HCT116 (cell line): ENCODE results near the gene CDC42SE2. TPM values are rescaled to one million over a fixed set of nuclear protein-coding genes. Genes with fewer than 3 reads are reported as not detected.

Experiments used
- ATAC-seq: fragments of 200-7000 bp; cut with Tn5 transposase; 2 replicates; pipeline ENCODE4 v1.9.1; 2020; ENCODE audit warnings: mild to moderate bottlenecking, moderate library complexity
- BruUV-seq: library from RNA; stranded (reverse); fragments of 400-500 nt; replicated peaks from 2 replicates; lab custom pipeline; 2021; lab: Mats Ljungman, UMichigan
- CTCF ChIA-PET: fragments of 300-600 bp; sonication (Branson Sonifier 250); formaldehyde crosslinking; loops from one replicate; lab custom pipeline; 2021; ENCODE audit warnings: antibody characterized with exemption; lab: Charles Lee
- POLR2A ChIA-PET: fragments of 300-600, 350-600 bp; sonication (Branson Sonifier 250); formaldehyde crosslinking; loops from one replicate; lab custom pipeline; 2021; ENCODE audit warnings: antibody characterized with exemption; lab: Charles Lee
- RAD21 ChIA-PET, 2 experiments: fragments of 300-600 bp; sonication (Branson Sonifier 250); formaldehyde crosslinking; loops; one replicate each; lab custom pipeline; 2023; ENCODE audit warnings: low total read pairs in 2 of 2; ENCODE audit not compliant: uncharacterized antibody in 2 of 2, unreplicated experiment in 2 of 2, low non-redundant PET in 1 of 2; lab: Charles Lee
- DNase-seq: peaks from one replicate; pipeline ENCODE4 v3.0.0-alpha.2; 2010; ENCODE audit warnings: low read depth, low spot score
- H2AFZ ChIP-seq: fragments of 200-600 bp; shearing (Covaris generic), sonication (generic); 2 replicates; pipeline ENCODE4 v1.6.1; 2017; ENCODE audit warnings: low read depth, mixed run types, mixed read lengths, antibody characterized with exemption, low read length; ENCODE audit not compliant: poor library complexity, severe bottlenecking
- H3K27ac ChIP-seq: 2 replicates; pipeline ENCODE4 v1.5.1; 2012; ENCODE audit warnings: low read depth, low read length
- H3K27me3 ChIP-seq: fragments of 200-600 bp; sonication (generic); 2 replicates; pipeline ENCODE4 v1.6.1; 2016; ENCODE audit warnings: mixed run types, low read length, mixed read lengths; ENCODE audit not compliant: insufficient read depth
- H3K36me3 ChIP-seq, 2 experiments: fragments of 200-500 bp in 1 of 2; fragments of 200-600 bp in 1 of 2; sonication (Bioruptor generic) in 1 of 2; sonication (generic) in 1 of 2; 2 replicates each; pipeline versions ENCODE4 v1.5.1 to v1.6.1; 2014 to 2016; ENCODE audit warnings: low read length in 2 of 2, inconsistent platforms in 1 of 2, mixed read lengths in 1 of 2, mixed run types in 1 of 2; ENCODE audit not compliant: insufficient read depth in 2 of 2, control insufficient read depth in 1 of 2
- H3K4me1 ChIP-seq, 2 experiments: fragments of 200-600 bp in 1 of 2; sonication (generic) in 1 of 2; 2 replicates each; pipeline versions ENCODE4 v1.5.1 to v1.6.1; 2012 to 2017; ENCODE audit warnings: low read length in 2 of 2, inconsistent platforms in 1 of 2, mild to moderate bottlenecking in 1 of 2, mixed read lengths in 1 of 2, mixed run types in 1 of 2, moderate library complexity in 1 of 2; ENCODE audit not compliant: insufficient read depth in 2 of 2, control insufficient read depth in 1 of 2
- H3K4me2 ChIP-seq: fragments of 200-600 bp; sonication (generic); 2 replicates; pipeline ENCODE4 v1.6.1; 2017; ENCODE audit warnings: mixed run types, low read length, mixed read lengths
- H3K4me3 ChIP-seq, 2 experiments: fragments of 200-600 bp in 1 of 2; sonication (generic) in 1 of 2; replicated peaks in 1 of 2; 2 replicates each; pipeline ENCODE4 v1.5.1; 2011 to 2016; ENCODE audit warnings: low read length in 2 of 2, control low read depth in 1 of 2, low read depth in 1 of 2, mild to moderate bottlenecking in 1 of 2, mixed read lengths in 1 of 2, mixed run types in 1 of 2
- H3K79me2 ChIP-seq: fragments of 200-600 bp; sonication (generic); 2 replicates; pipeline ENCODE4 v1.6.1; 2017; ENCODE audit warnings: mild to moderate bottlenecking, mixed run types, low read length, moderate library complexity, mixed read lengths; ENCODE audit not compliant: insufficient read depth
- H3K9ac ChIP-seq: fragments of 200-600 bp; sonication (generic); 2 replicates; pipeline ENCODE4 v1.6.1; 2016; ENCODE audit warnings: low read length, mixed read lengths
- H3K9me2 ChIP-seq: fragments of 200-600 bp; sonication (generic), shearing (Covaris generic); 2 replicates; pipeline ENCODE4 v1.6.1; 2017; ENCODE audit warnings: mixed run types, mild to moderate bottlenecking, moderate library complexity; ENCODE audit not compliant: insufficient read depth
- H3K9me3 ChIP-seq, 2 experiments: fragments of 200-500 bp in 1 of 2; fragments of 200-600 bp in 1 of 2; sonication (Bioruptor generic) in 1 of 2; sonication (generic) in 1 of 2; 2 replicates each; pipeline ENCODE4 v1.6.1; 2014 to 2017; ENCODE audit warnings: low read length in 2 of 2, mixed read lengths in 2 of 2, inconsistent platforms in 1 of 2, low read depth in 1 of 2, mild to moderate bottlenecking in 1 of 2, mixed run types in 1 of 2, moderate library complexity in 1 of 2; ENCODE audit not compliant: control insufficient read depth in 1 of 2, insufficient read depth in 1 of 2
- H4K20me1 ChIP-seq: fragments of 200-600 bp; sonication (generic), shearing (Covaris generic); 2 replicates; pipeline ENCODE4 v1.6.1; 2017; ENCODE audit warnings: mixed run types, mild to moderate bottlenecking, moderate library complexity; ENCODE audit not compliant: insufficient read depth
- ATF3 ChIP-seq: IDR thresholded peaks from 2 replicates; pipeline ENCODE4 v1.6.1; 2012
- CBX3 ChIP-seq: IDR thresholded peaks from 2 replicates; pipeline ENCODE4 v1.6.1; 2012; ENCODE audit warnings: low read depth
- CEBPB ChIP-seq: IDR thresholded peaks from 2 replicates; pipeline ENCODE4 v1.6.1; 2012; ENCODE audit warnings: low read depth
- CTCF ChIP-seq, 3 experiments: fragments of 200-600 bp in 1 of 3; sonication (generic) in 1 of 3; IDR thresholded peaks in 2 of 3; conservative IDR thresholded peaks in 1 of 3; 2 replicates each; pipeline ENCODE4 v1.5.1; 2012 to 2017; ENCODE audit warnings: low read depth in 2 of 3, low read length in 2 of 3, antibody characterized with exemption in 1 of 3, borderline replicate concordance in 1 of 3, control low read depth in 1 of 3, mild to moderate bottlenecking in 1 of 3, mixed read lengths in 1 of 3, mixed run types in 1 of 3, moderate library complexity in 1 of 3; ENCODE audit not compliant: insufficient read depth in 1 of 3
- EGR1 ChIP-seq: IDR thresholded peaks from 2 replicates; pipeline ENCODE4 v1.6.1; 2012; ENCODE audit warnings: low read depth
- FOSL1 ChIP-seq: IDR thresholded peaks from 2 replicates; pipeline ENCODE4 v1.6.1; 2012; ENCODE audit warnings: low read depth
- MAX ChIP-seq: IDR thresholded peaks from 2 replicates; pipeline ENCODE4 v1.6.1; 2012
- REST ChIP-seq: IDR thresholded peaks from 2 replicates; pipeline ENCODE4 v1.6.1; 2012; ENCODE audit warnings: low read depth
- SP1 ChIP-seq: IDR thresholded peaks from 2 replicates; pipeline ENCODE4 v1.6.1; 2012; ENCODE audit warnings: low read depth
- YY1 ChIP-seq: IDR thresholded peaks from 2 replicates; pipeline ENCODE4 v1.6.1; 2011; ENCODE audit warnings: low read length, low read depth, moderate library complexity, mild to moderate bottlenecking; ENCODE audit not compliant: insufficient replicate concordance; ENCODE audit errors: extremely low read depth
- ZBTB33 ChIP-seq: IDR thresholded peaks from 2 replicates; pipeline ENCODE4 v1.6.1; 2011; ENCODE audit warnings: mild to moderate bottlenecking, low read length, moderate library complexity; ENCODE audit not compliant: insufficient replicate concordance; ENCODE audit errors: extremely low read depth
- ZFX ChIP-seq: fragments of 450-650 bp; IDR thresholded peaks from 2 replicates; pipeline ENCODE4 v1.6.1; 2017
- ZNF274 ChIP-seq: fragments of 200-500 bp; sonication (Bioruptor generic); IDR thresholded peaks from 2 replicates; pipeline ENCODE4 v1.6.1; 2014; ENCODE audit warnings: mild to moderate bottlenecking, low read depth, low read length, inconsistent platforms
- intact Hi-C: fragments of 100-400 bp; cut with micrococcal nuclease; formaldehyde crosslinking; loops from 2 replicates; pipeline ENCODE4 v1.10.0; 2022
- total RNA-seq: library from RNA; stranded (reverse); gene quantifications from one replicate; pipeline ENCODE4 v1.2.1, GENCODE V29; 2021; ENCODE audit not compliant: unreplicated experiment

CDC42SE2 gene
- total RNA-seq, 1 experiment from 2014 or later, result 27.0 TPM

GRCh38 chr5:131217791-131218190 lies 46.1 kb upstream of the CDC42SE2 start:
- Histone ChIP-seq H3K4me1 (no peaks in the 10 kb centered on the region), H3K27ac (no peak overlapping the region), H3K9ac (no peak overlapping the region), H3K36me3 (no peaks in the 10 kb centered on the region), H3K79me2 (no peaks in the 10 kb centered on the region), H3K9me2 (no peaks in the 10 kb centered on the region), H3K9me3 (no peaks in the 10 kb centered on the region), H3K4me2 (no peak overlapping the region), H3K4me3 (no peak overlapping the region), H4K20me1 (no peaks in the 10 kb centered on the region), H2AFZ (no peak overlapping the region), H3K27me3 (no peaks in the 10 kb centered on the region)
- TF ChIP-seq SP1 (no peak), EGR1 (no peak), CBX3 (no peak), ZNF274 (no peak), ATF3 (no peak), ZFX (no peak), CEBPB (no peak), FOSL1 (no peak), YY1 (no peak)
- BruUV-seq, result no TSS peak
- RAD21 ChIA-PET, result no interaction called here
- no peak for ATAC-seq
- intact Hi-C loops, result no loop called here
- no peak for DNase-seq
- POLR2A ChIA-PET, result no interaction called here
- CTCF ChIA-PET, result no interaction called here

- Histone ChIP-seq H3K9me2 (no peaks in the 10 kb centered on the region), H3K9me3 (no peaks in the 10 kb centered on the region), H3K27me3 (no peaks in the 10 kb centered on the region), H3K4me2 (no peak overlapping the region), H3K4me3 (no peak overlapping the region), H3K27ac (no peak overlapping the region), H3K4me1 (no peaks in the 10 kb centered on the region), H3K79me2 (no peaks in the 10 kb centered on the region), H3K9ac (no peak overlapping the region), H3K36me3 (no peaks in the 10 kb centered on the region), H4K20me1 (no peaks in the 10 kb centered on the region), H2AFZ (no peak overlapping the region)
- ATAC-seq (no peak), DNase-seq (no peak)
- CTCF ChIA-PET, result no interaction called here
- BruUV-seq, result no TSS peak
- RAD21 ChIA-PET, result no interaction called here
- POLR2A ChIA-PET, result no interaction called here
- intact Hi-C loops, result no loop called here
- TF ChIP-seq CBX3 (no peak), MAX (no peak), ZBTB33 (no peak), EGR1 (no peak), CEBPB (no peak), REST (no peak), CTCF (IDR thresholded peaks at IDR 0.05 in 2 of 3, conservative IDR thresholded peaks at IDR 0.05 in 1 of 3; ENCODE audit: borderline replicate concordance in 1 of 3, insufficient read depth in 1 of 3, low read depth in 2 of 3, low read length in 2 of 3) (no peak)
Measured at GRCh38 chr5:131218392-131218791, 45.5 kb upstream of the CDC42SE2 start.
